Keratinocyte (primary cell): ENCODE results near the gene DACH1. TPM values are rescaled to one million over a fixed set of nuclear protein-coding genes. Genes with fewer than 3 reads are reported as not detected.

Experiments used
- DNase-seq: peaks from one replicate; pipeline ENCODE4 v3.0.0-alpha.2; 2011; ENCODE audit warnings: low read depth, missing footprints, low spot score
- FAIRE-seq: peaks from 2 replicates; lab custom pipeline; 2011; peaks lifted over from hg19 to GRCh38; lab: Jason Lieb, UNC
- H2AFZ ChIP-seq: 2 replicates; pipeline ENCODE4 v1.6.0; 2012; ENCODE audit warnings: low read length, control low read depth, inconsistent platforms; ENCODE audit not compliant: control insufficient read depth
- H3K27ac ChIP-seq: 2 replicates; pipeline ENCODE4 v1.5.1; 2011; ENCODE audit warnings: low read length; ENCODE audit not compliant: control insufficient read depth, insufficient read depth
- H3K27me3 ChIP-seq: 3 replicates; pipeline ENCODE4 v1.6.0; 2011; ENCODE audit warnings: low read length; ENCODE audit not compliant: control insufficient read depth, insufficient read depth; ENCODE audit errors: extremely low read depth
- H3K36me3 ChIP-seq, 2 experiments: 2 replicates in 1 of 2; 3 replicates in 1 of 2; pipeline ENCODE4 v1.5.1; 2011; ENCODE audit warnings: low read length in 2 of 2, mild to moderate bottlenecking in 1 of 2; ENCODE audit not compliant: control insufficient read depth in 2 of 2, insufficient read depth in 2 of 2; ENCODE audit errors: extremely low read depth in 1 of 2
- H3K4me1 ChIP-seq: 3 replicates; pipeline ENCODE4 v1.5.1; 2011; ENCODE audit warnings: low read length; ENCODE audit not compliant: control insufficient read depth, insufficient read depth; ENCODE audit errors: extremely low read depth
- H3K4me2 ChIP-seq: 3 replicates; pipeline ENCODE4 v1.6.0; 2011; ENCODE audit warnings: low read depth, low read length; ENCODE audit not compliant: control insufficient read depth, insufficient read depth; ENCODE audit errors: extremely low read depth
- H3K4me3 ChIP-seq, 3 experiments: fragments of 200-600 bp in 1 of 3; sonication (generic) in 1 of 3; 2 replicates in 2 of 3; 3 replicates in 1 of 3; pipeline ENCODE4 v1.5.1; 2011 to 2016; ENCODE audit warnings: low read length in 3 of 3, mild to moderate bottlenecking in 3 of 3, control low read depth in 2 of 3, inconsistent platforms in 1 of 3, low read depth in 1 of 3, mixed read lengths in 1 of 3, mixed run types in 1 of 3, moderate library complexity in 1 of 3; ENCODE audit not compliant: control insufficient read depth in 2 of 3, insufficient read depth in 2 of 3; ENCODE audit errors: extremely low read depth in 1 of 3
- H3K79me2 ChIP-seq: 2 replicates; pipeline ENCODE4 v1.6.0; 2012; ENCODE audit warnings: low read length; ENCODE audit not compliant: control insufficient read depth, insufficient read depth
- H3K9ac ChIP-seq: 3 replicates; pipeline ENCODE4 v1.6.0; 2011; ENCODE audit warnings: low read length; ENCODE audit not compliant: control insufficient read depth, insufficient read depth; ENCODE audit errors: extremely low read depth
- H3K9me1 ChIP-seq: 3 replicates; pipeline ENCODE4 v1.6.0; 2011; ENCODE audit warnings: low read length; ENCODE audit not compliant: control insufficient read depth, insufficient read depth; ENCODE audit errors: extremely low read depth
- H3K9me3 ChIP-seq: 2 replicates; pipeline ENCODE4 v1.5.1; 2012; ENCODE audit warnings: low read depth, low read length; ENCODE audit not compliant: control insufficient read depth
- H4K20me1 ChIP-seq: 3 replicates; pipeline ENCODE4 v1.6.0; 2011; ENCODE audit warnings: low read length; ENCODE audit not compliant: control insufficient read depth, insufficient read depth; ENCODE audit errors: extremely low read depth
- EZH2 ChIP-seq: IDR thresholded peaks from one replicate; pipeline ENCODE4 v1.6.1; 2012; ENCODE audit warnings: inconsistent platforms, mild to moderate bottlenecking, low read length, moderate library complexity
- dilution Hi-C: fragments of 300-500 bp; cut with MboI; formaldehyde crosslinking; loops from one replicate; pipeline ENCODE4 v1.7.0; 2020; ENCODE audit warnings: low sequenced_read_pairs; ENCODE audit not compliant: extremely low pct_ligation_motif_present
- polyA plus RNA-seq, 5 experiments: library from polyadenylated mRNA; depleted of rRNA in 3 of 5; stranded (reverse) in 3 of 5; stranded (forward) in 1 of 5; unstranded in 1 of 5; fragments of >200 nt; gene quantifications; 1 replicate in 1 of 5; 2 replicates in 3 of 5; 3 replicates in 1 of 5; pipeline versions ENCODE4 v1.2.1 to v1.2.3, GENCODE V29; 2011 to 2012; ENCODE audit warnings: missing spikeins in 2 of 5, low read depth in 1 of 5, low replicate concordance in 1 of 5
- TF ChIP-seq, protein P1 (sequence below), 3 experiments: IDR thresholded peaks in 1 of 3; conservative IDR thresholded peaks in 1 of 3; optimal IDR thresholded peaks in 1 of 3; 2 replicates in 2 of 3; 3 replicates in 1 of 3; pipeline versions ENCODE3 to v1.5.1; 2011; ENCODE audit warnings: low read length in 3 of 3, mild to moderate bottlenecking in 3 of 3, moderate library complexity in 2 of 3, control low read depth in 1 of 3, inconsistent platforms in 1 of 3; ENCODE audit not compliant: insufficient read depth in 2 of 3; ENCODE audit errors: extremely low read depth in 1 of 3

Gene DACH1
- polyA plus RNA-seq, 1 donor (not counting 4 experiments of a cell fraction or from before 2014, with no cell fraction given): not detected

DNA sequence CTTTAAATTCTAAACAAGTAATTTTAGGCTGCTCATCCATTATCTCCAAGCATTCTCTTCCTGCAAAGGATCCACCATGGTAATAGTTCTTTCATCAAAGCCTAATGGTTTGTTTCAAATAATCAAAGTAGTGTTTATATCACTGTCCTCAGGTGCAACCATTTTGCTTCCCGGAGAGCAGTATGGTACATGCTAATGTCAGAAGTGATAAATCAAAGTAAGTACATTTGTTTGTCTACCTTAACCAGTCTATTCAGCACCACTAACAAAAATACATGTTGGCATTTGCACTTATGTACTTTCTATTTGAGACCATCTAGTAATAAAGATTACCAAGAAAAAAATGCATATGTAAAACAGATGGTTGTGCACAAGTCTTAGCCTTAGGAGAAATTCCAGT, 37.5 kb downstream of the DACH1 start:
- Histone ChIP-seq H3K27ac (no peak overlapping the region), H3K4me3 (no peak overlapping the region), H3K9ac (no peak overlapping the region), H3K27me3 (no peaks in the 10 kb centered on the region), H3K4me2 (no peak overlapping the region), H4K20me1 (no peaks in the 10 kb centered on the region), H3K79me2 (no peaks in the 10 kb centered on the region), H3K9me3 (no peaks in the 10 kb centered on the region), H3K9me1 (no peaks in the 10 kb centered on the region), H3K4me1 (no peaks in the 10 kb centered on the region), H3K36me3 (no peaks in the 10 kb centered on the region), H2AFZ (no peak overlapping the region)
- dilution Hi-C loops: no loop called here
- DNase-seq: no peak
- no peak for FAIRE-seq
- TF ChIP-seq, protein P1, sequence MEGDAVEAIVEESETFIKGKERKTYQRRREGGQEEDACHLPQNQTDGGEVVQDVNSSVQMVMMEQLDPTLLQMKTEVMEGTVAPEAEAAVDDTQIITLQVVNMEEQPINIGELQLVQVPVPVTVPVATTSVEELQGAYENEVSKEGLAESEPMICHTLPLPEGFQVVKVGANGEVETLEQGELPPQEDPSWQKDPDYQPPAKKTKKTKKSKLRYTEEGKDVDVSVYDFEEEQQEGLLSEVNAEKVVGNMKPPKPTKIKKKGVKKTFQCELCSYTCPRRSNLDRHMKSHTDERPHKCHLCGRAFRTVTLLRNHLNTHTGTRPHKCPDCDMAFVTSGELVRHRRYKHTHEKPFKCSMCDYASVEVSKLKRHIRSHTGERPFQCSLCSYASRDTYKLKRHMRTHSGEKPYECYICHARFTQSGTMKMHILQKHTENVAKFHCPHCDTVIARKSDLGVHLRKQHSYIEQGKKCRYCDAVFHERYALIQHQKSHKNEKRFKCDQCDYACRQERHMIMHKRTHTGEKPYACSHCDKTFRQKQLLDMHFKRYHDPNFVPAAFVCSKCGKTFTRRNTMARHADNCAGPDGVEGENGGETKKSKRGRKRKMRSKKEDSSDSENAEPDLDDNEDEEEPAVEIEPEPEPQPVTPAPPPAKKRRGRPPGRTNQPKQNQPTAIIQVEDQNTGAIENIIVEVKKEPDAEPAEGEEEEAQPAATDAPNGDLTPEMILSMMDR (optimal IDR thresholded peaks at IDR 0.05 in 1 of 3, IDR thresholded peaks at IDR 0.05 in 1 of 3, conservative IDR thresholded peaks at IDR 0.05 in 1 of 3; ENCODE audit: extremely low read depth in 1 of 3, insufficient read depth in 2 of 3, low read length in 3 of 3): no peak
- no peak for TF ChIP-seq EZH2

DNA sequence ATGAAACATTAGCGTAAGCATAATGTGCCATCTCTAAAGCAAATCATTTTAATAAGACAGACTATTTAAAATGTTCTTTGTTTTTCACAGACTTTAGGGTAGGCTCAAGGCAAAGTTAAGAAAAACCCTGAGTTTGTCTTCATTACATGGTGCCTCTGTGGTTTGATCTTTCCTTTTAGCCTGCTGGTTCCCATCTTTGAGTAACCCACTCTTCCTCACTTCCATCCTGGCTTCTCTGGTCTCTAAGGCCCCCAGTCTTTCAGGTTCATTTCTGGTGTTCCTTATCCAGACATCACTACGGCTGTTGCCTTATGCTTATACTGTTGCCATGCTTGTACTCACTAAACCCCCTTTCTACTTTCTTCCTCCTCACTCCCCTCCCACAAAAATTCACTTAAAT, 38.4 kb downstream of the DACH1 start:
- Histone ChIP-seq H3K79me2 (no peaks in the 10 kb centered on the region), H4K20me1 (no peaks in the 10 kb centered on the region), H3K27ac (no peak overlapping the region), H2AFZ (no peak overlapping the region), H3K4me1 (no peaks in the 10 kb centered on the region), H3K4me3 (no peak overlapping the region), H3K27me3 (no peaks in the 10 kb centered on the region), H3K4me2 (no peak overlapping the region), H3K9ac (no peak overlapping the region), H3K9me1 (no peaks in the 10 kb centered on the region), H3K36me3 (no peaks in the 10 kb centered on the region), H3K9me3 (no peaks in the 10 kb centered on the region)
- TF ChIP-seq, protein P1 (optimal IDR thresholded peaks at IDR 0.05 in 1 of 3, IDR thresholded peaks at IDR 0.05 in 1 of 3, conservative IDR thresholded peaks at IDR 0.05 in 1 of 3; ENCODE audit: extremely low read depth in 1 of 3, insufficient read depth in 2 of 3, low read length in 3 of 3): no peak
- TF ChIP-seq EZH2: no peak
- dilution Hi-C loops: no loop called here
- DNase-seq: no peak
- FAIRE-seq: no peak
